IPS DF 6.9 (cell line): ENCODE data around the gene C1RL.

ENCODE experiments used
- DNase-seq: peaks from one replicate; pipeline ENCODE4 v3.0.0-alpha.2; 2013; ENCODE audit warnings: low read depth, low spot score
- H3K27ac ChIP-seq: one replicate; pipeline ENCODE4 v1.5.1; 2013; ENCODE audit warnings: low read length, control low read depth
- H3K27me3 ChIP-seq: 2 replicates; pipeline ENCODE4 v1.6.1; 2013; ENCODE audit warnings: mild to moderate bottlenecking, low read length; ENCODE audit not compliant: control insufficient read depth, insufficient read depth
- H3K36me3 ChIP-seq: 2 replicates; pipeline ENCODE4 v1.6.1; 2013; ENCODE audit warnings: low read length; ENCODE audit not compliant: control insufficient read depth, insufficient read depth
- H3K4me1 ChIP-seq: 2 replicates; pipeline ENCODE4 v1.6.1; 2013; ENCODE audit warnings: low read length; ENCODE audit not compliant: control insufficient read depth, insufficient read depth
- H3K4me3 ChIP-seq: 2 replicates; pipeline ENCODE4 v1.5.1; 2013; ENCODE audit warnings: mild to moderate bottlenecking, low read length
- H3K9me3 ChIP-seq: 2 replicates; pipeline ENCODE4 v1.6.1; 2013; ENCODE audit warnings: low read length, inconsistent platforms; ENCODE audit not compliant: control insufficient read depth, insufficient read depth
- WGBS: extraction: QIAGEN DNeasy Blood & Tissue Kit; methylation state at CpG from one replicate; pipeline ENCODE4 v1.1.7; 2013; ENCODE audit warnings: mixed read lengths, missing lambda C conversion rate; ENCODE audit not compliant: insufficient read length, insufficient coverage; 5-methylcytosine and 5-hydroxymethylcytosine counted together

Gene C1RL

DNA sequence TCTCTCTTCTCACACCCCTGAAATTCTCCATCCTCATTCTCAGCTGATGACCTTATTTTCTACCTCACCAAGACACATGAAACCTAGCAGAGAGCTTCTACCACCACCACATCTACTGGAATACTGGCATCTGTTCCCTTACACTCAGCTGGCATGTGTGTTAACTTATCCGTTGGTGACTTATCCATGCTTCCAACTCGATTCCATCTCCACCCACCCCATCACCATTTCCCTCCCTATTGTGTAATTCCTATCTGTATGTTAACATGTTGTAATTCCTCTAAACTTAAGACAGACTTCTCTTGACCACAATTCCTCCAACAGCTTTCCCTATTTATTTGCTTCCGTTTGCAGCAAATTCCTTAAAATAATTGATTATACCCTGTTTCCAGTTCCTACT, 33.1 kb downstream of the C1RL start:
- no CpG with 5 or more reads among the region's 3 CpGs for WGBS
- Histone ChIP-seq H3K36me3 (no peaks in the 10 kb centered on the region), H3K9me3 (no peaks in the 10 kb centered on the region), H3K27ac (no peak overlapping the region), H3K4me3 (no peak overlapping the region), H3K27me3 (no peaks in the 10 kb centered on the region), H3K4me1 (no peaks in the 10 kb centered on the region)
- no peak for DNase-seq

DNA sequence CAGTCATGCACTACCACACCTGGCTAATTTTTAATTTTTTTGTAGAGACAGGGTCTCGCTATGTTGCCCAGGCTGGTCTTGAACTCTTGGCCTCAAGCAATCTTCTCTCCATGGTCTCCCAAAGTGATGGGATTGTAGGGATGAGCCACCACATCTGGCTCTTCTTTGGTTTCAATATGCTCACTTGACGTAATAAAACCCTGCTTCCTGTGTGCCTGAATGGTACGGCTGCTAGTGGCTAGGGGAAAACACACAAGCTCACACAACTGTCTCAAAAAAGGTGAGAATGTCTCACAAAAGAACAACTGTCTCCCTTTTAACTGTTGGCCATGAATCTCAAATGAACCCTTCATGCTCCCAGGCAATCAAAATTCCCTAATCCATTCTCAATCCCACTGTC, 33.5 kb downstream of the C1RL start:
- no peaks in the 10 kb centered on the region for H3K36me3 ChIP-seq
- WGBS = no CpG with 5 or more reads among the region's 3 CpGs
- H3K9me3 ChIP-seq = no peaks in the 10 kb centered on the region
- H3K4me1 ChIP-seq = no peaks in the 10 kb centered on the region
- no peak overlapping the region for H3K27ac ChIP-seq
- H3K4me3 ChIP-seq = no peak overlapping the region
- DNase-seq = no peak
- no peaks in the 10 kb centered on the region for H3K27me3 ChIP-seq

DNA sequence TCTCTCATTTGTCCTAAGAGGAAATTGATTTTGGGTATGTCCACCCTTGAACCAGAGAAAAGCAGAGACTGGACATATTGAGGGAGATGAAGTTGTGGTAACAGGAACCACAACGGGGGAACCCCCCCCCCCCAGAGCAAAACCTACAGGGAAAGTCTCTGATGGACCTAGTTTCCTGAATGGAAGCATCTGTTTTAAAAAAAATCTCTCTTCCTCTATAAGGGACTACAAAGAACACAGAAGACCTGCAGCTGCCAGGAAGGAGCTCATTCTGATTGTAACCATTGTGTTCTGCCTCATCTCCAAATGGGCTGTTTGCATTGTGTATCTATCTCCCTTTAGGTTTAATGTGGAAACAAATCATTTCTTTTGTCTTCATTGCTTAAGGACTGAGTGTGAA, 35.1 kb downstream of the C1RL start:
- H3K27ac ChIP-seq = no peak overlapping the region
- no CpG with 5 or more reads among the region's 1 CpG for WGBS
- no peak overlapping the region for H3K4me3 ChIP-seq
- no peaks in the 10 kb centered on the region for H3K4me1 ChIP-seq
- H3K9me3 ChIP-seq = no peaks in the 10 kb centered on the region
- H3K27me3 ChIP-seq = no peaks in the 10 kb centered on the region
- DNase-seq = no peak
- H3K36me3 ChIP-seq = no peaks in the 10 kb centered on the region

DNA sequence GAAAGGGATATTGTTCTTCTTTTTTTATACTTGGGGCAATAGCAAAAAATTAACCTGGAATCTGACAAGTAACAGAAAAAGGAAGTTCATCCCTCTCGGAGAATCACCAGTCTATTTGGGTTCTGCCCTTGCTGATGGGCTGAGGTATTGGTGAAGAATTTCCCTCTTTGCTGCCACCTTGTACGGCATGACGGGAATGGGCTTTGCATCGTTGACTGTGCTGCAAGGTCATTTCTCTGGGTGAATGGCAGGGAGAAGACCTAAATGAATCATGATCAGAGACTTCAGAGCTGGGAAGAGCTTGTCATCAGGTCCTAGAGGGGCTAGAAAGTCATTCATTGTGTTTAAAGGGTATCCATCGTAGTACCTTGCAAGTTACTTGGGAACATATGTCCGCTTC, 36.5 kb downstream of the C1RL start:
- DNase-seq = no peak
- Histone ChIP-seq H3K4me3 (no peak overlapping the region), H3K36me3 (no peaks in the 10 kb centered on the region), H3K27ac (no peak overlapping the region), H3K4me1 (no peaks in the 10 kb centered on the region), H3K27me3 (no peaks in the 10 kb centered on the region), H3K9me3 (no peaks in the 10 kb centered on the region)
- WGBS = no CpG with 5 or more reads among the region's 6 CpGs

DNA sequence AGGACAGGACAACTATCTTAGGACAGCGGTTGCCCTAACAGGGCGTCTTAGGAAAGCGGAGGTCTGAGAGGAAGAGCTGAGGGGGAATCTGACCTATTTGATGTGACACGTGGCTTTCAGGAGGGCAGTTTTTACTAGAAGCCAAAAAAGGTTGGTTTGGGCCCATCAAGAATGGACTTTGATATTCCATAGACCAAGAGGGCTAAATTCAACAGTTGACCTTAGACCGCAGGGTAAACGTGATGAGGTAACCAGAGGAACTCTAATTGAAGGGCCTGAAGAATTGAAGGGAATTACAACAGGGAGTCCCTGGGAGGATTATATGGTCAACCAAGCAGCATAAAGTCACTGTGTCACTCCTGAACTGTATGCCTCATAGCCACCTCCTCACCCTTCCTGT, 37.0 kb downstream of the C1RL start:
- Histone ChIP-seq H3K27me3 (no peaks in the 10 kb centered on the region), H3K4me1 (no peaks in the 10 kb centered on the region), H3K9me3 (no peaks in the 10 kb centered on the region), H3K27ac (no peak overlapping the region), H3K36me3 (no peaks in the 10 kb centered on the region), H3K4me3 (no peak overlapping the region)
- no CpG with 5 or more reads among the region's 6 CpGs for WGBS
- DNase-seq = no peak

DNA sequence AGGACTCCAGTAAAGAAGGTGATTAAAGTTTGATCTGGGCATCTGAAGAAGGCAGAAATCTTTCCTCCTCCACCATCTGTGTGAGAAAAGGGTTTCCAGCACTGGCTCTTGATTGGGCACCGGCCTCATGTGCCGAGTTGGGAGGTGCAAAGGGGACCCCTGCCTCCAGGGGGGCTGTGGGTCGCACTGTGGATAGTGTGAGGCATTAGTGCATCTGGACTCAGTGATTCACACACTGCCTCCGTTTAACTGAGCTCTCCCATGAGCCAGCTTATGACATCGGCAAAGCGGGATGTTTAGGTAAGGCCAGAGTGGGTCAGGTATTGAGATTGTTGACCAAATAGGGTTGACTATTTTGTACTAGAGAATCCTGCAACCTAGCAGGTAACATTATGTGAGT, 39.6 kb downstream of the C1RL start:
- H3K9me3 ChIP-seq = no peaks in the 10 kb centered on the region
- no peaks in the 10 kb centered on the region for H3K36me3 ChIP-seq
- H3K4me1 ChIP-seq = no peaks in the 10 kb centered on the region
- no CpG with 5 or more reads among the region's 6 CpGs for WGBS
- no peak overlapping the region for H3K27ac ChIP-seq
- no peaks in the 10 kb centered on the region for H3K27me3 ChIP-seq
- DNase-seq = no peak
- no peak overlapping the region for H3K4me3 ChIP-seq

DNA sequence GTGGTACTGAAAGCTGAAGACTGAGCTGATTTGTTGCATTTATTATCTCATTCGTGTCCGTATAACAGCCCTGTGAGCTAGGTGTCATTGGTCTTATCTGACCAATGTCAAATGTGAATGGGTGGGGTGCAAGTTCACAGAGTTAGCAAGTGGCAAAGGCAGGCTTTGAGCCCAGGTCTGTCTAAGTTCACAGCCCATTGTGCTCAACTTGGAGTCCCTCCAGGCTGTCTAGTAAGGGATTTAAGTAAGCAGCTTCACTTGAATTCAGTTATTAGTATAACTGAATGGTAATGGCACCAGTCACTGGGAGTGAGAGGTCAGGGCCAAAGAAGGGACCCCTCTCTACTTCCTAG, 40.0 kb downstream of the C1RL start:
- Histone ChIP-seq H3K4me3 (no peak overlapping the region), H3K4me1 (no peaks in the 10 kb centered on the region), H3K36me3 (no peaks in the 10 kb centered on the region), H3K27ac (no peak overlapping the region), H3K9me3 (no peaks in the 10 kb centered on the region), H3K27me3 (no peaks in the 10 kb centered on the region)
- DNase-seq = no peak
- WGBS = no CpG with 5 or more reads among the region's 2 CpGs

DNA sequence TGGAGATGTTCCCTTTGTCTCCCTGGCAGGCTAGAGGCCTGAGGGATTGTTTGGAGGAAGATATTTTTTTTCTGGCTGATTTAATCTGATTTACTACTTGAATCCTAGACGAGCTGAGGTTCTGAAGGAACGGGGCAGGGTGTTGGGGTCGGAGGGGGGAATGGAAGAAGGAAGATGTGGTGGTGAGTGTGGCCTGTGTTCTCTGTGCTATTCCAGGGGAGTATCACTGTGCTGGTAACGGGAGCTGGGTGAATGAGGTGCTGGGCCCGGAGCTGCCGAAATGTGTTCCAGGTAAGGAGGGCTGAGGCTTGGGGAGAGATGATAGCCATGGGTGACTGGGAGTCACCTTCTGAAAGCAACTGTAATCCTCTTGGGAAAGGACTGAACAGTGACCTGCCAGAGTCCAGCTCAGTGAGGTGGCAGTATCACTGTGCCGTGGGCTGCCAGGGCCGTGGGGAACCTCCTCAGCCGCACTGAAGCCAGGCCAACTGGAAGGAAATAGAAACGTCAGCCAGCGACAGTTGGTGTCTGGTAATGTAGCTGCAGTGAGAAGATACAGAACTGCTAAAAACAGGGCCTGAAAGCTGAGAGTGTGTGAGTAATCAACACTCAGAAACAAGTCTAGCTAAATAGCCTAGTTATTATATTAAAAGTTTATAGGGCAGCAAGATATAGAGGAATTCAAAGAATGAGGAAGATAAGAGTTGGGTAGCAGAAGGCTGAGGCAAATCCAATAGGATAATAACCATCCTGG, 40.6 kb downstream of the C1RL start:
- Histone ChIP-seq H3K36me3 (no peaks in the 10 kb centered on the region), H3K4me3 (no peak overlapping the region), H3K9me3 (no peaks in the 10 kb centered on the region), H3K27me3 (no peaks in the 10 kb centered on the region), H3K27ac (no peak overlapping the region), H3K4me1 (no peaks in the 10 kb centered on the region)
- WGBS = no CpG with 5 or more reads among the region's 11 CpGs
- DNase-seq = no peak

DNA sequence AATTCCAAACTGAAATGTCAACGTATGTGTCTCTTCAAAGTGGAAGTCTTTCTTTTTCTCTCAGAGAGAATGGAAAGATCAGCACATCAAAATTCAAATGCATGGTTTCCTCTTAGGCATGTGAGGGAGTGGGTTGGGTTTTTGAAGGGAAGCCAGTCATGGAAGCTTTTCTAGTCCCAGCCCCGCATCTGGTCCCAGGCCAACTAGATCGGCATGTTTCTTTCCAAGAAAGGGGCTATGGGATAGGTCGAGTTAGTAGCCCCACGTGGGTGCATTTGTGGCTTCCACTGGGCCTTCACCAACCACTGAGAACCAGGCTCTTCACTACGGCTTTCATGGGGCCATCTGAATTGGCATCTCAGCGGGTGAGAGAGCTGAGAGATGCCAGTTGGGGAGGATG, 41.9 kb downstream of the C1RL start:
- Histone ChIP-seq H3K4me3 (no peak overlapping the region), H3K9me3 (no peaks in the 10 kb centered on the region), H3K36me3 (no peaks in the 10 kb centered on the region), H3K27ac (no peak overlapping the region), H3K4me1 (no peaks in the 10 kb centered on the region), H3K27me3 (no peaks in the 10 kb centered on the region)
- no peak for DNase-seq
- no CpG with 5 or more reads among the region's 7 CpGs for WGBS

DNA sequence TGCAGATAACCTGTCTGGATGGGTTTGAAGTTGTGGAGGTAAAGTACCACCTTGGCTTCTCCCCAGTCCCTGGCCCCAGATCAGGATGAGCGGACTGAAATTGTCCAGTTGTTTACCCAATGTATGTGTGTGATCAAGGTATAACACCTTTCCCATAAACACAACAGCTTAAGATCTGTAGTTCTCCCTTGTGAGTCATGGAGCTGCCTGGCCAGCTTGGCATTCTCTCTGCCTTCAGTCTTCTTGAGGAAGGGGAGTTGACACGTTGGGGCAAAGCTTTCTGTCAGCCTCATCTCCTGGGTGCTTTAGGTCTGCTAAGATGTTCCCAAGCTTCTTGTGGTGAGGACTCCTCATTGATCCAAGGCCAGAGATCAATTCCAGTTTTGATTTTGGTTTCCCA, 42.4 kb downstream of the C1RL start:
- H3K27me3 ChIP-seq = no peaks in the 10 kb centered on the region
- H3K36me3 ChIP-seq = no peaks in the 10 kb centered on the region
- H3K4me3 ChIP-seq = no peak overlapping the region
- H3K4me1 ChIP-seq = no peaks in the 10 kb centered on the region
- H3K27ac ChIP-seq = no peak overlapping the region
- no peaks in the 10 kb centered on the region for H3K9me3 ChIP-seq
- WGBS = no CpG with 5 or more reads among the region's 2 CpGs
- no peak for DNase-seq

DNA sequence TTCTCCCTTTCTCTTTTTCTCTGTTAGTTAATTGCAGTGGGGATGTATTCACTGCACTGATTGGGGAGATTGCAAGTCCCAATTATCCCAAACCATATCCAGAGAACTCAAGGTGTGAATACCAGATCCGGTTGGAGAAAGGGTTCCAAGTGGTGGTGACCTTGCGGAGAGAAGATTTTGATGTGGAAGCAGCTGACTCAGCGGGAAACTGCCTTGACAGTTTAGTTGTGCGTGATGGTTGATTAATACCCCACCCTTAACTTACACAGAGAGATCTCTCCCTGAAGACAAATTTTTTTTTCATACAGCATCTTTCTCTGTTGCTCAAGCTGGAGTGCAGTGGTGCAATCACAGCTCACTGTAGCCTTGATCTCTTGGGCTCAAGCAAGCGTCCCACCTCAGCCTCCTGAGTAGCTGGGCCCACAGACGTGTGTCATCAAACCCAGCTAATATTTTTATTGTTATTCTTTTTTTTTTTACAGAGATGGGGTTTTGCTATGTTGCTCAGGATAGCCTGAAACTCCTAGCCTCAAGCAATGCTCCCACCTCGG, 43.9 kb downstream of the C1RL start:
- no peaks in the 10 kb centered on the region for H3K9me3 ChIP-seq
- no peak overlapping the region for H3K4me3 ChIP-seq
- no CpG with 5 or more reads among the region's 7 CpGs for WGBS
- DNase-seq = no peak
- H3K36me3 ChIP-seq = no peaks in the 10 kb centered on the region
- H3K4me1 ChIP-seq = peaks cover 2% of the 10 kb centered on the region; the same call in 1 of the 2 replicates
- H3K27me3 ChIP-seq = no peaks in the 10 kb centered on the region
- H3K27ac ChIP-seq = no peak overlapping the region
